T1000 (cell line): ENCODE measurements around the gene OR2T12.
"Not testable (repeated sequence)": the region's sequence is repeated elsewhere in the genome, so short reads cannot be mapped to it uniquely, and the experiment has no call there.

Source experiments
- DNase-seq: peaks from one replicate; lab custom pipeline; 2025; ENCODE audit warnings: mixed read lengths; lab: John Stamatoyannopoulos, UW

OR2T12 gene

DNA sequence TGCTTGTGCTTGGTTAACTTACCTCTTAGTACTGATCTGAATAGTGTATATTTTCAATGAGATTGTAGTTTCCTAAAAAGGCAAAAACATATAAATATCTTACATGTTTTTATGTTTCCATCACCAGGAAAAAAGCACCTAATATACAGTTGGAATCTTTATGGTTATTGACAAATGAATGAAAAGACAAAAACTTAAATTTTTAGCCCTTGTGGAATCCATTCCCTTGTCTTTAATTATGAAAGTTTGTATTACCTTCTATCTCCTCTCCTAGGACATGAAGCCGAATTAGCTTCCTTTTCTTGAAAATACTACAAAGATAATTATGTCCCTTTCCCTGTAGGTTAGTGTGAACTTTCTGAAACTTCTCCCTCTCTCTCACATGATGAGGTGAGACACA is at the start of gene OR2T12:
OR2T12 (minus strand) TSS at position 101 of the 400 bp plus-strand sequence. CDS start 7,846 bp downstream, outside the sequence.
- no peak for DNase-seq

DNA sequence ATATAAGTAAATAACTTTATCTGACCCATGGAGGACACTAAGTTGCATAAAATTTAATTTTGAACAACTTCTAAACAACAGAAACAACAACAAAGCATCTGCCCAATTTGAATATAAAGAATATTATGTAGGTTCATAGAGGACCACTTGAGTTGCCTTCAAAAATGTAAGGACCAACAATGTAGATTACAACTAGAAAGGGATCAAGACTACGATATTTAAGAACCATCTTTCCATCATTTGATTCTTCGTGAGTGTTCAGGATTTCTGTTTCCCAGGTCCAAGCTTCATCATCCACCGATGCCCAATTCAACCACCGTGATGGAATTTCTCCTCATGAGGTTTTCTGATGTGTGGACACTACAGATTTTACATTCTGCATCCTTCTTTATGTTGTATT is 45.3 kb upstream of the OR2T12 start, which contains the start of gene OR14C36:
OR14C36 (plus strand) TSS at position 301 of the 400 bp plus-strand sequence; CDS start at position 301, 0 bp downstream.
- no peak for DNase-seq

DNA sequence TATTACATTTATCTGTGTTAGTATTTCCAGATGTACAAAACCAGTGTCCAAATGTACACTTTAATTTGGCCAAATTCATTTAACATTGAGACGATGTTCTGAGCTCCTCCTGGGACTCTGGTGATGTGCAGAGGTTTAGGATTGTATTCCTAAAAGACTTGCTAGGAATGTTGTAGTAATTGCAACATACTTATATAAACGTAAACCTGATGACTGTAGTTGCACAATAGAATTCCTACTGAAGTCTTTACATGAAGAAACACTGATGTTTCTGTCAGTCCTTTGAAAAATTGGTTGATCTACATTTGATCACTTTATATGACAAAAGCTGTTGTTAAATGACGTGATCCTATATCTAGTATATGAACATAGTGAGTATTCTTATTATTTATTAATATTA is 40.2 kb upstream of the OR2T12 start:
- no peak for DNase-seq

DNA sequence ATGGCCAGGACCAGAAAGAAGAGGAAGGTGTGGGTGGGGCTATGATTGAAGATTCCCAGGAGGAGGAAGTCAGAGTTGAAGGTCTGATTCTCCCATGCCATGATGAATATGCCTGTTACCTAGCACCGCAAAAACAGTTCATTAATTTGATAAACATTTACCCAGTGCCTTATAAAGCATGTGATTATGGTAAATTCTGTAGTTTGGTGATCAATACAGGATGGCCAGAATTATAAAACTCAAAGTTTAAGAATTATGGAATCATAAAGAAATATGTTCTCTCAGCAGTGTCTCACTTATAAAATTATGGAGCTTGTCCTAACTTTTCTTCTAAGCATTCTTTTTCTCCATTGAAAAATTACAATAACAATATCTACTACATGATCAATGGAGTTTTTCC is 21.2 kb upstream of the OR2T12 start, which contains the start of gene OR2M7:
OR2M7 (minus strand) TSS at position 101 of the 400 bp plus-strand sequence; CDS start at position 101, 0 bp downstream.
- DNase-seq, result no peak

- DNase-seq, result no peak
Measured at GRCh38 chr1:248316796-248317195, 13.6 kb upstream of the OR2T12 start.

GRCh38 chr1:248306740-248307139 is 3.5 kb upstream of the OR2T12 start:
- not testable (repeated sequence) for DNase-seq

DNA sequence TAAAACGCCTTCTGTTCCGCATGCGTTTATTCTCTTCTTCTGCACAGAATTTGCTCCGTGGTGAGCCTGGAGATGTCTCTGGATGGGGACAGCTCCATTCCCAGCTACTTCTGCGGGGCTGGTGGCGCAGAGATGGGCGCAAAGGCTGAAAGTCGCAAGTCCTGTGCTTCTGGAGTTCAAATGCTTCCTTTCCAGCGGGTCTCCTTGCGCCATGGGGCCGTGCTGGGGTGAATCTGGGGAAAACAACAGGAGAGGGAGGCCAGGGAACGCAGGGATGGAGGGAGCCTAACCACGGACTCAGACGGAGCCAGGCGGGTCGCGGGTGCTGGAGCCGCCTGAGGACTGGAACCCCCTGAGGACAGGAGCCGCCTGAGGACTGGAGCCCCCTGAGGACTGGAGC is 2.9 kb upstream of the OR2T12 start:
- DNase-seq, result no peak

DNA sequence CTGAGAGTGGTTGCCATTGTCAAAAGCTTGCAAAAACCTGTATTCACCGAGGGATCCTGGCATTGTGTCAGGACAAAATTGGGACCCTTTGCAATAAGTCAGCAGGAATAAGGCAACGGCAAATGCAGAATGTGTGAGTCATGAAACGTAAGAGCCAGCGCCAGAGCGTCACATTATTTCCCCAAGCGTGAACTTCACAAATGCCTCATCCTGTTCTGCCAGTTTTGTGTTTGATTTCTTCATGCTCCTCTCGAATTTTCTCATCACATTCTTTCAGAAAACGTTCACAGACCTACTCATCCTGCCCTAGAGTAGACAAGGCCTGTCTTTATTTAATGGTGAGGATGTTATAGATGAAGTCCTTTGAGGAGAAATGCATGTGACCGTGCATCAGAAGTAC is 2.4 kb upstream of the OR2T12 start:
- DNase-seq, result not testable (repeated sequence)

GRCh38 chr1:248288391-248288790 is 14.8 kb downstream of the OR2T12 start:
- DNase-seq, result no peak

- DNase-seq, result no peak
Measured at GRCh38 chr1:248277876-248278275, 25.3 kb downstream of the OR2T12 start, which contains the start of gene OR2T33. OR2T33 (minus strand) TSS chr1:248277976; CDS start chr1:248273814, 4,162 bp downstream.

GRCh38 chr1:248273225-248273624 is 30.0 kb downstream of the OR2T12 start:
- not testable (repeated sequence) for DNase-seq

GRCh38 chr1:248268178-248268577 is 35.0 kb downstream of the OR2T12 start:
- DNase-seq, result no peak

- not testable (repeated sequence) for DNase-seq
Measured at GRCh38 chr1:248259309-248259708, 43.9 kb downstream of the OR2T12 start.

GRCh38 chr1:248243204-248243603 is 60.0 kb downstream of the OR2T12 start:
- no peak for DNase-seq
